Inflammatory macrophage treated with lipopolysaccharide for 4 hours (primary cell): ENCODE results near the gene CAPS.

Experiments used
- DNase-seq: peaks from one replicate; pipeline ENCODE4 v3.0.0-alpha.2; 2020

The CAPS gene

DNA sequence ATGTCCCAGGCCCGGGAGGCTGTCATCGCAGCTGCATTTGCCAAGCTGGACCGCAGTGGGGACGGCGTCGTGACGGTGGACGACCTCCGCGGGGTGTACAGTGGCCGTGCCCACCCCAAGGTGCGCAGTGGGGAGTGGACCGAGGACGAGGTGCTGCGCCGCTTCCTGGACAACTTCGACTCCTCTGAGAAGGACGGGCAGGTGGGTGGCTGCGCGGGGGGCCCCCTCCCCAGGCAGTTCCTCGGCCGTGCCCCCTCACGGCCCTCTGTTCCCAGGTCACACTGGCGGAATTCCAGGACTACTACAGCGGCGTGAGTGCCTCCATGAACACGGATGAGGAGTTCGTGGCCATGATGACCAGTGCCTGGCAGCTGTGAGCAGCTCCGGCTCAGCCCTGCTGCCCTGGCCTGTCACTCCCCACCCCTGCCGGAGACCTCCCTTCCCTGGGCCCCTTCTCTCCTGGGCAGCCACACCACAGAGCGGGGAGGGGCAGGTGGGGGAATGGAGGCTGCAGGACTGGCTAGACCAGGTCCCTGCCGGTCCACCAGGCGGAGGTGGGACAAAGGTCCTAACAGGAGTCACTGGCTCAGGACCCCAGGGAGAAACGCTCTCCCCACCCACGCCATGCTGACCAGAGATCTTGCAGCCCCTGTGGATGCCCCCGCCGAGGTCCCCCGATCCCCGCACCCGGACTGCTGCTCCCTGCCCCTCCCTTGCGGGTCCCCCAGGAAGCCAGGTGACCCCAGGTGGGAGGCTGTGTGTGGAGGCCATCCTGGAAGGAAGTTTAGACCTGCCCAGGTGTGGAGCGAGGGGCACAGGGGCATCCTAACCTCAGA is 1.1 kb downstream of the CAPS start:
- DNase-seq = no peak

- no peak for DNase-seq
Observed at GRCh38 chr19:5915782-5916165, 1.7 kb downstream of the CAPS start.

DNA sequence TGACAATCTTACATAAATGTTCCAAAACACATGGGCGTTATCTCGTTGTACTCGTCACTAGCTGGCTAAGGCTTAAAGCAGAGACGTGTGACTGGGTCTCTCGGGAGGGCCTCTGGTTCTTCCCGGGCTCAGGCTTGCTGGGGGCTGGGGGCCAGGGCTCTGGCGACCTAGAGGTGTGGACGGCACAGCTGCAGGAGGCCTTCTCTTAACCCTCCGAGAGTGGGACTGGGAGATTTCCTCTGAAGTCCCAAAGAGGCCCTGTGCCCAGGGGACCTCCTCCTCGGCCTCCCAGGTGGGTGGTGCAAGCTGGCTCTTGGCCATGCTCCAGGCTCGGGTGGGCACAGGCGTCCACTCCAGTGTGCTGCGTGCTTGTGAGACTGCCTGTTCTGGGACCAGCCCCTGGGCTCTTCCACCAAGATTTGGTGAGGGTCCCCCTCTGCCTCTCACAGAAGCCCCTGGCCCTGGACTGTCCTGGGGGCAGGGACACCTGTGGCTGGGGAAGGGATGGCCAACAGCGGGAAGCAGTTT is 2.2 kb downstream of the CAPS start:
- DNase-seq = no peak

- DNase-seq = no peak
Observed at GRCh38 chr19:5917431-5918107, 3.5 kb downstream of the CAPS start.

DNA sequence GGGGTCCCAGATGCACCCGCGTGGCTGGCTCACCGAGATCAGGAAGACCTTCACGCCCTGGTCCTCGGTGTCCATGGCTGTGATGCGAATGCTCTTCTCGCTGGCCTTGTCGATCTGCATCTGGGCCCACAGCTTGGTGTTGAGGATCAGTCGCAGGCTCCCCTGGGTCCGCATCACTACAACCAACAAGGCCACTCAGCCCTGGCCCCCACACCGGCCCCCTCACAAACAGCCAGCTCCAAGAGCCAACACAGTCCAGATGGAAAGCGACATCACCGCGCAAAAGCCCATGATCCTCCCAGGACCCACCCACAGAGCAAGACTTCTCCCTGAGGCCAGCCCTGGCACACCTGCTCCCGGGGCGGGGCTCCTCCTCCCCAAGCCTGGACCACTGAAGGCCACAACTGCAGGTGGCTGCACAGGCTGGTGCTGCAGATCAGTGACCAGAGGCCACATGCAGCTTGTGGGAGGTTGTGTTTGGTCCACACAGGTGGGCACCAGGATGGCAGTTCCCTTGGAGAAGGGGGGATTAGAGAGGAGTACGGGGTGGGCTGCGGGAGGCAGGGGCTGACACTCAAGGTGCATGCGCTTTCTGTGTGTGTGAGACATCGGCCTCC is 4.5 kb downstream of the CAPS start:
- no peak for DNase-seq

- no peak for DNase-seq
Observed at GRCh38 chr19:5921516-5922160, 7.6 kb downstream of the CAPS start.

GRCh38 chr19:5922161-5922545 is 8.1 kb downstream of the CAPS start:
- DNase-seq = no peak

- no peak for DNase-seq
Observed at GRCh38 chr19:5923356-5923755, 9.3 kb downstream of the CAPS start.

DNA sequence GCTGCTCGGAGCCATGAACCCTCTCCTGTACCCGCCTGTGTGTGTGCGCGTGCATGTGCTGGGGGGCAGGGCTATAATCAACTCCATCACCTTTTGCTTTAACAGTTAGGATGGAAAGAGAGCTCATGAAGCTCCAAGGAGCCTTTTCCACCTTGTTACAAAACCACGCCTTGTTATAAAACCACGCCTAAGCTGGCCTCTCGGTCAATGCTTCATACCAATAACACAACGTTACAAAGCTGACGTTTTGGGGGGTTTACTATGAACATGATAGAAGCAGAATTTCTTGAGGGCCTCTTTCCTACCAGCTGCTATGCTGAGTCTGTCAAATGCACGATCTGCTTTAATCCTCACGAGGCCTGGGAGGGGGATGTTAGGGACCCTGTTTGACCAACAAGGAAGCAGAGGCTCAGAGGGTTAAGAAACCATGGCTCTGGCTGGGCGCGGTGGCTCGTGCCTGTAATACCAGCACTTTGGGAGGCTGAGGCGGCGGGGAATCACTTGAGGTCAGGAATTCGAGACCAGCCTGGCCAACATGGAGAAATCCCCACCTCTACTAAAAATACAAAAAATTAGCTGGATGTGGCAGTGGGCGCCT is 11.9 kb downstream of the CAPS start:
- DNase-seq = no peak

GRCh38 chr19:5926641-5927440 is 12.8 kb downstream of the CAPS start:
- DNase-seq = no peak

DNA sequence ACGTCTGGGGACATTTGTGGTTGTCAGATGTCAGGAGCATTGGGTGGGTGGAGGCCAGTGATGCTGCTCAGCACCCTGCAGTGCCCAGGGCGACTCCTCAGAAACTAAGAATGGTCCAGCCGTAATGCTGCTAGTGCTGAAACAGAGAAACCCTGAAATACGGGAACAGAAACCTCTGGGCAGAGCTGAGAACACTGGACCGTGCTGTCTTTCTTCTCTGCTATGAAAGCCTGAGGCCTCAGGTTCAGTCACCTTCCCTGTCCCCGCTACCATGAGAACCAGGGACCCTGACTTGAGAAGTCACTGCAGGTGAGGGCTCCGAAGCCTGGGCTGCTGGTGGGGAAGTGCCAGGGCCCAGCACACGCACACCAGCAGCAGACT is 13.4 kb downstream of the CAPS start:
- no peak for DNase-seq

- DNase-seq = no peak
Observed at GRCh38 chr19:5929179-5929578, 15.1 kb downstream of the CAPS start.

DNA sequence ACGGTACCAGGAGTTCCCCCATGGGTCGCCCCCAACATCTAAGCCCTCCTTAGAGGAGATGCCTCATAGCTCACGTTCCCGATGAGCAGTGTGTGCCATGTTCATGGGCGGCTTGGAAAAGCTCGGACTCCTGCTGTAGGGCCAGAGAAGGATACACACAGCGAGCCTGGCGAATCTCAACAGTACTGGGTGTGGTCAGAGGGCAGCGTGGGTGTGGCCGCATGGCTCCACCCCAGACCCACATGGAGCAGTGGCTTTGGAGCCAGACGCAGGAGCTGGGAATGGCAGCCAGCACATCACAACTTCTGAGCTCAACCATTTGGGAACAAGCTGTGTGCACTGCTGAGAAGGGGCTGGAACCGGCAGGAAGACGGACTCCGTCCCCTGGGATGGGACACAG is 15.6 kb downstream of the CAPS start:
- DNase-seq = no peak

DNA sequence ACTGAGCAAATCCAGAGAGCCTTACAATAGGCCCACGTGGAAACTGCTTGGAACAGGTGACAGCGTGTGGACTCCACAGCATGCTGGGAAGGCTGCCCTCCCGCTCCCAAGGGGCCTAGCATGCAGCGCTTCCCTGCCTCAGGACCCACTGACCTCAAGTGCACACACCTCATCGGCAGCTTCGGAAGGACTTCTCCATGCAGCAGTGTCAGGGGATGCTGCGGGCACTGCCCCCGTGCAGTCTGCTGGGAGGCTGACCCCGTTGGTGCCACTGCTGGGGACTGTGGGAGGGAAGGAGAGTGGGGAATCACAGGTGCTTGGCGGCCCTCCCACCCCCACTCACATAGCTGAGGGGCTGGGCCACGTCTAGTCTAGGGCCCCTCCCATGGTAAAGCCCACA is 17.2 kb downstream of the CAPS start:
- no peak for DNase-seq

- DNase-seq = no peak
Observed at GRCh38 chr19:5932146-5932545, 18.1 kb downstream of the CAPS start.

DNA sequence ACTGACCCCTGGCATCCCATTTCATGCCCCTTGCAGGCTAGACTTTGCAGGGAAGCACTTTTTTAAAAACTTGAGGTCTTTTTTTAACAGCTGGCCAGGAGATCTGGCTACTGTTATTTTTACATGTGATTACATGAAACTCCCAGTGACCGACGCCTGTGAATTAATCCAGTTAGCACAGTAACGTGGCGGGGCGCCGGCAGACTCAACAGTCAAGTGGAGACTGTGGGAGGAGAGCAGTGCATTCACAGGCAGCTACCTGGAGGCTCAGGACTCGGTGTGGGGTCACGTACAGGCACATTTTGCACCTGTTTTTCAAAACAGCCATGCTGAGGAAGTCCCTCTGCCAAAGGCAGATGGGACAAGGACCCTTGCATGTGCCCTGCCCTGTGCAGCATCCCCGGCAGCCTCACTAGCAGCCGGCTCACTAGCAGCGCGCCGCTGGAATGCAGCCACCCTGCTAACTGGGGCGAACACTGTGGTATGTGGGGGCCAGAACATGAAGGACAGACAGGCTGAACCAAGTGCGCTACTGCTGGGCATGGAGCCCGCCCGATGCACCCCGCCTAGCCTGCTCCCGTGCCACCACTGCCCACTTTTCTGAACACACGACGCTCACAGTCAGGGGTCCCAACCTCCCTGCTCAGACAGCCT is 18.7 kb downstream of the CAPS start:
- no peak for DNase-seq

DNA sequence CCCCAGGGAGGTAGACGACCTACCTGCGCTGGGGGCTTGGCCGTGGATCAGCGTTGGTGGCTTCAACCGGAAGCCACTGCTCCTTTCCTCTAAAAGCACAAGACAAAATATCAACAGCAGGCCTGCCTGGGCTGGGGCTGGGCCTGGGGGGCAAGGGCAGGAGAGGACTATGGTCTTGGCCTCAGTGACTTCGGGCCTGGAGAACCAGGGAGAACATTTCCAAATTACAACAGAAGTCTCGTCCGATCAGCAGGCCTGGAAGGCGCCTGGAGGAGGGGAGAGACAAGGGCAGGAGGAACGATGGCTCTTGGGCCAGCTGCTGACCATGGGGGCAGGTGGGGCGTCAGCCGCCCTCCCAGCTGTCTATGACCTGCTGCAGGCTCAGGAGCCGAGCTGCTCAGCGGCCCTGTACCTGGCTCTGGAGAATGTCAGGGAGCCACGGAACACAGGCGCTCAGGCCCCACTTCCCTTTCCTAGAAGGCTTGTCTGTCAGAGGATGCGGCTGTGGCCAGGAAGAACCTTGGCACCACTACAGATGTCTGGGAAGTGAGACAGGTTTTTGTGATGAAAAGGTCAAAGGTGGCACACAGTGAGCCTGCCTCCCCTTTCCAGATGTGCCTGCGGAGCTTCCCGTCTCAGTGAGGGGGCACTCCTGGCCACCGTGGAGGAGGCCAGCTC is 19.5 kb downstream of the CAPS start:
- DNase-seq = no peak

GRCh38 chr19:5934069-5934401 is 20.0 kb downstream of the CAPS start:
- DNase-seq = no peak

DNA sequence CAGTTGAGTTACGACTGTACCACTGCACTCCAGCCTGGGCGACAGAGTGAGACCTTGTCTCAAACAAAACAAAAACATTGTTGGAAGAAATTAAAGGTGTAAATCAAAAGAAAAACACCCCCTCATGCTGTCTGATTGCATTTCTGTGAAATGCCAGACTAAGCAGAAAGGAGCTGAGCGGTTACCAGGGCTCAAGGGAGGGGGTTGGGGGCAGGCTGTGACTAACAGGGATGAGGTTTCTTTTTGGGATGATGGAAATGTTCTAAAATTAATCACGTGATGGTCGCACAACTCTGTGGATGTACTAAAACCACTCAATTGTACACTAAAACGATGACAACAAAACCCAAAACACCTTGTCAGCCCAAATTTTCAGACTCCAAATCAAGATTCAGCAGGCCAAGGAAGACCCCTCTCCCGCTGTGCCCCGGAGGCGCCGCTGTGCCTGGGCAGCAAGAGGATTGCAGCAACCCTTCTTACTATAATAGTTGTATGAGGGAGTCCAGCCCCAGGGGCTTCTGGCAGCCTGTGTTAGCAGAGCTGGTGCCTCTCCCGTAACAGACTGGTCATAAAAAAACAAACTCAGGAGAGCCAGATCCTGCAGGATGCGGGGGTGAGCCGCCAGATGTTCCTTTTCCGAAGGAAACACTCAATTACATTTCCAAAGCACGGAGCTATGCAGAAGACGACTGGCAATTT is 20.9 kb downstream of the CAPS start:
- no peak for DNase-seq

DNA sequence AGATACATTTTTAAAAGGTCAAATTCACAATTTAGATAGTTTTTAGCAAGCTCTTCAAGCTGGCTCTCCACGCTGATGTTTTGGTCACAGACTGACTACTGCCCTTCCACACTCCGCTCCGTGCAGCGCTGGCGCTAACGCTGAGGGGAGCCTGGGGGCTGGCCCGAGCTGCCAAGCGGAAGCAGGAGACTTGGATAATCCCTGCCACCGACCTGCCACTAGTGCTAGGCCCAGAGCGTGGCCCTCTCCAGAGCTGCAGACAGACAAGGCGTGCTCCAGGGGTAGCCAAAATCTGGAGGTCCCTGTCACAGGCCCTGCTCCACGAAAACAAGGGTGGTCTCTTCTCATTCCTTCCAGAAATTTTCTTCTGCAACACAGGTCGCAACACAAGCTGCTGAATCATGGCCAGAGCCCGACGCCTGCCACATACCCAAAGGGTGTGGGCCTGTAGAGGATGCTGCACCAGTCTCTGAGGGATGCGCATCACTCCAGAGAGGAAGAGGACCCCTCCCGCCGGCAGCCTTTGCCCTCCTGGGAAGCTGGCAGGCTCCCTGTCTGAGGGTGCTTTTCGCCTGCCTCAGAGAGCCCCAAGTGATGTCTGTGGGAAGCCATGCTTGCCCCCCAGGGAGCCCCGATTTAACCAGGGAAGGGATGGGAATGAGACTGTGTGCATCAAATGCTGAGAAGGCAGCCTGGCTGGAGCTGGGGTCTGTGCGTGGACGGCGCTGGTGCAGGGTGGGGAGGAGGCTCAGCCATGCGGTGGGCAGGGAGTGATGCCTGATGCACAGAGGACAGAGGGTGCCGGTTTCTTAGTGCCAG is 21.6 kb downstream of the CAPS start:
- no peak for DNase-seq
